HG03575 (cell line): ENCODE measurements around the gene RNF123.

Source experiments
- ATAC-seq: cut with Tn5 transposase; IDR thresholded peaks from one replicate; pipeline ENCODE4 v1.9.1; 2021; ENCODE audit not compliant: unreplicated experiment, insufficient number of reproducible peaks, low FRiP score; ENCODE audit errors: extremely low read depth

The RNF123 gene

DNA sequence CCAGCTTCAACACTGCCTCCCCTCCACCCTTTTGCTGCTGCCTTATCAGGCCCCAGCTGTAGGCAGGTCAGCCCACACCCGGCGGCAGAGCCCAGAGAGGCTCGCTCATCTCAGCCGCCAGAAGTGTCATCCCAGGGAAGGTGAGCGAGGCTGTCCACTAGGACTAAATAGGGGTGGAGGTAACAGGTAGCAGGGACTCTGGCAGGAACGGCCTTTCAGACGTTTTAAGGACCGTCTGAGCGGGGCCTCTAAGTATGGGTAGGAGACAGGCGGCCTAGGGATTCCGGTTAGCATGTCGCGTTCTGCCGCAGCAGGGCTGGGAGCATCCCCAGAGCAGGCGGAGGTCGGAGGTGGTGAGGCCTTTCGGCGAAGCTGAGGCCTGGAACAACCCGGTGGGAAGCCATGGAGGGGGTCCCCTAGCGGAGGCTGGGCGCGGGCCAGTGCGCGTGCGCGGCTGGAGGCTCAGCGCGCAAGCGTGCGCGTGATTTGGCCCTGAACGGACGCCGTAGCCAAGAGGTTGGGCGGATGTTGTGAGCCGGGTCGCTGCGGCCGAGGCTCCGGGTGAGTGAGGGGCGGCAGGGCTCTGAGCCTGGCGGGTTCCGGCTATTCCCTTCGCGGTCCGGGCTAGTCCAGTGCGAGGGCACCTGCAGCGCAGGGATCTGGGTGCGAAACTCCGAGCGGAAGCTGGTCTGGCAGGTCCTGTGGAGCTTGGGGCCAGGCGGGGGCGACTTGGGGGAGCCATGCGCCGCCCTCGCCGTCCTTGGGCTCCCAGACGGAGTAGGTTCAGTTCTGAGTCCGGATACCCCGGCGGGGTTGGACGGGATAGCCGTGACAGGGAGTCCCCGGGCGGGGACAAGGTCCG lies at the start of gene RNF123, which contains the start of gene MST1:
RNF123 (plus strand) TSS at position 512 of the 862 bp plus-strand sequence. CDS start 1,609 bp downstream, outside the sequence.
MST1 (minus strand) TSS at position 429 of the 862 bp plus-strand sequence. CDS start 783 bp downstream, outside the sequence.
- ATAC-seq: no peak

DNA sequence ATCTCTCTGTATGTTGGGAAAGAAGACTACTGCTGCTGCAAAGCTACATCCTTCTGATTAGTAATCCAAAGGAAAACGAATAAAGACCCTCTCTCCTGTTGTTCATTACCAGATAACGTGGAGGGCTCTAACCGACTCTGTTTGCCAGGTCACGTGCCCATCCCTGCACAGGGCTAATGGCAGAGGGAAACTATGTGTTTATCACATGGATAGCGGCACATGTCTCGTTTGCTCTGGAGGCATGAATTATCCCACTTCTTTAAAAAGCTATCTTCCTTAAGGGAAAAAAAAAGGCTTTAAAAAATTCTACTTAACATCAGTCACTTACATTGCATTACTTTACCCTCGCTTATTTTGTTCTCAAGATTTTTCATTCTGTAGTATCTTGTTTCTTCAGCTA lies 48.1 kb upstream of the RNF123 start:
- no peak for ATAC-seq

DNA sequence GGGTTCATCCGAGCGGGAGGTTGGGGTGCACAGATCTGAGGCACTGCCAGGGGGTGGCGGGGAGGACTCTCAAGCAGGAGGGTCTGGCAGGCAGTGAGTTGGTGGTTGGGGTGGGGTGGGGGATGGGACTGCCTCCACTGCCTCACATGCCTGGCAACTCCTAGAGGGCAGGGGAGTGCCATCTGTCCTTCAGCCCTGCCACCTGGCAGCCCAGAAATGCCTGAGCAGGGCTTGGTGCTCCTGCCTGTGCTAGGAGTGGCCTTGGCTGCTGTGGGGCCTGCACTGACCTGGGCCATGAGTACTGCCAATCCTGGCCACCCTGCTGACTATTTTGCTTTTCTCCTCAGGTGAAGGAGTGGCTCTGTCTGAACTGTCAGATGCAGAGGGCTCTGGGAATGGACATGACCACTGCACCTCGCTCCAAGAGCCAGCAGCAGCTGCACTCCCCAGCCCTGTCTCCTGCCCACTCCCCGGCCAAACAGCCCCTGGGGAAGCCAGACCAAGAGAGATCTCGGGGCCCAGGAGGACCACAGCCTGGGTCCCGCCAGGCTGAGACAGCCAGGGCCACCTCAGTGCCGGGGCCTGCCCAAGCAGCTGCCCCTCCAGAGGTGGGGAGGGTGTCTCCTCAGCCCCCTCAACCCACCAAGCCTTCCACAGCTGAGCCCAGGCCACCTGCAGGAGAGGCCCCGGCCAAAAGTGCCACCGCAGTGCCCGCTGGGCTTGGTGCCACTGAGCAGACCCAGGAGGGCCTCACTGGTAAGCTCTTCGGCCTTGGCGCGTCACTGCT lies 47.2 kb upstream of the RNF123 start:
- ATAC-seq: no peak

DNA sequence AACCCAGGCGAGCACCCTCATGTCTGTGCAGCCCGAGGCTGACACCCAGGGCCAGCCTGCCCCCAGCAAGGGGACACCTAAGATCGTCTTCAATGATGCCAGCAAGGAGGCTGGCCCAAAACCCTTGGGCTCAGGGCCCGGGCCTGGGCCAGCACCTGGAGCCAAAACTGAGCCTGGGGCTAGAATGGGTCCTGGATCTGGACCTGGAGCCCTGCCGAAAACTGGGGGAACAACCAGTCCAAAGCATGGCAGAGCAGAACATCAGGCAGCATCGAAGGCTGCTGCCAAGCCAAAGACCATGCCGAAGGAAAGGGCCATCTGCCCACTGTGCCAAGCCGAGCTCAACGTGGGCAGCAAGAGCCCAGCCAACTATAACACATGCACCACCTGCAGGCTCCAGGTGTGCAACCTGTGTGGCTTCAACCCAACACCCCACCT lies 46.6 kb upstream of the RNF123 start:
- ATAC-seq: no peak

DNA sequence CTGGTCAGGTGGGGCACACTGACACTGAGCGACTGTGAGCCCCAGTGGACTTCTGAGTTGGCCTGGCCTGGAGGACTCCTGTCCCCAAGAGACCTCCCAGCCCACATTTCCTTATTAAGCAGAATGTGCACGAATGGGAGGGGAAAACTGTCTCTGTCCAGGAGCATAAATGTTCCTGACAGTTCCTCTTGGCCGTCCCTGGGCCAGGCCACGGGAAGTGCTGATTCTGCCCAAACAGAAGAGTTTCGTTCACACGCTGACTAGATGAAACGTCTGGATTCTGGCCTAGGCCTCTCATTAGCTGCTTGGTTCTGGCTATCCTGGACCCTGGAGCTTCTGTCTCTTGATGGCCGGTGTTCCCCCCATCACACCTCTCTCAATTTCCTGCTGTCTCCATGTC lies 44.7 kb upstream of the RNF123 start:
- no peak for ATAC-seq

DNA sequence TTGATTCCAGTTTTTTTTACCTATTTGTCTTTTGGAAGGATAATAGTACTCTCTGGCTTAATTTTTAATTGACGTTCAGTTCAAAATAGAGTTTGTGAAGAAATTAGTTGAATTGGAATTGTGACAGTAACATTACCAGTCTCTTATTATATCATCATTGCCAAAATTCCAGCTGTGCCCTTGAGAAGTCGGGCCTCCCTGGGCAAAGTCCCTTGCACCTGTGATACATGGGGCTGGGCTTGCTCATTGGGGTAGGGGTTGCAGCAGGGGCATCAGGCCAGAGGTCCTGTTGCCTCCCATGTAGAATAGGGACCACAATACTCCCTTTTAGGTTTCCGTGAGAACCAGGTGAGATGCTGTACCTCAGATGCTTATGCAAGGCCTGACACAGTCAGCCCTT lies 43.1 kb upstream of the RNF123 start:
- ATAC-seq: no peak

DNA sequence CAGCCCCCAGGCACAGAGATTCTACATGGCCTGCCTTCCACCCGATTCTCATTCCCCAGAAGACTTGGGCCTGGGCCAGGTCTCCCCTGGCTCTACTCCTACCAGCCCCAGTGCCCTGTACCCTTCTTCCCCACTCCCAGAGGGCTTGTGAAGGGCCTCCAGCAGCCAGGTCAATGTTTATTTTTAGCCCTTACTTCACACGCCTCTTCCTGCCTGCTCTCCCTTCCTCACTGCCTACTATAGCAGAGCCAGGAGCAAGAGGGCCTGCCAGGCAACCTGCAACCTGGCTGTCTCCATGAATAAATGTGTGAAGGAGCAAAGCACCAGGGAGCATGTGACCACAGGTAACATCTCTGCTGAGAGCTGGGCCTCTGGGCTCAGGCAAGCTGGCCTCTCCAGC lies 41.6 kb upstream of the RNF123 start:
- ATAC-seq: no peak

DNA sequence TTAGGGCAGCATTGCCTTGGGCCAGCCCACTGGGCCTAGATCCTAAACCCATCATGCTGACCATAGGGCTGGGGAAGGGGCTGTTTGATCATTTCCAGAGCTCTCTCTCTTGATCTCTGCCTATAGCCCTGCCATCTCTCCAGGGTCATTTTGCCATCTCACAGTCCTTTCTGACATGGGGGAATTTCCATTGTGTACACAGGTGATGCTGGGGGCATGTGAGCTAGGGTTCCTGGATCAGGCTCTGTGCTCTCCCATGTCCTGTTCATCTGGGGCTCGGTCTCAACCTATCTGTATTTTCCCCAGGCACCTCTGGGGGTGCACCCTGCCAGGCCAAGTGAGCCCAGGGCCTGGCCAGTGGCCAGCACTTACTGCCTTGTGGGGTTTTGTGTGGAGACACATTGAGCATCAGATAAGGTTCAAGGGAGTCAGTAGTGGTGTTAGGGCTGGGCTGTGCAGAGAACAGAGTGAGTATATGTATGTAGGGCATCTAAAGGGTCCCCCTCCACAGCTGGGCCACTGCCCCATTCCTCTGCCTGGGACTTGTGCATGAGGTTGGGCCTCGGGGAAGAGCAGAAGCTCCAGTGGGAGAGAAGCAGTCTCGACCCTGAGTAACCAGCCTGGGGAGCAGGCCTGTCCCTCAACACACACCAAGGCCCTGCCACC lies 40.9 kb upstream of the RNF123 start:
- ATAC-seq: no peak

DNA sequence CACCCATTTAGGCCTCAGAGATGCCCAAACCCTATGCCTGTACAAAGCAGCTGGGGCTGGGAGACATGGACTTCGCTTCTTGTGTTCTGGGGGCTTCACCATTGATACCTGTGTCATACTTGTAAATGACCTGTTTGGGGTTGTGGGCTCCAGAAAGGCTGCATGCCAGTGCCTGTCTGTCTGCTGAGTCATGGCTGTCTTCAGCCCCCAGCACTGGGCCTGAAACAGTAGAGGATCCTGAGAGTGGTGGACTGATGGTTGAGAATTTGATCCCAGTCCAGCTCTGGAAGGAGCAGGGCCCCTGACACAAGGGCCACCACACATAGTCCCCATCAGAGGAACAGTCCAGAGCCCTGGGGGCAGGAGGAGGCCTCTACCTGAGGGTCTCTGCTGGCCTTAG lies 39.8 kb upstream of the RNF123 start:
- no peak for ATAC-seq

DNA sequence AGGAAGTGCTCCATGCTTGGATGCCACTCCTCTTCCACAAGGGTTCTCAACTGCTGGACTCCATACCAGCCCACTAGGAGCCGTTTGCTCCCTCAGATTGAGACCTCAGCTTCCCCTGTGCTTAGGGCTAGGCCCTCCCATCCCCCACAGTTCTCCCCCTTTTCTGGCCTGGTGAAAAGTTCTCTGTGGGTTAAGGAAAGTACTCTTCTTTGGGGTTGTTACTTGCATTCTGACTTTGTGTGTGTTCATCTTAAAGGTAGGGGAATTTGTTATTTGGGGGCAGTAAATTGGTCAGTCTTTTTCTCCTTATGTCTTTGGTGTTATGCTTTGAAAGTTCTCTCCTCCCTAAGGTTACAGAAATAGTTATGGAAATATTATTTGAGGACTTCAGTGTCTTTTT lies 39.2 kb upstream of the RNF123 start:
- ATAC-seq: no peak

DNA sequence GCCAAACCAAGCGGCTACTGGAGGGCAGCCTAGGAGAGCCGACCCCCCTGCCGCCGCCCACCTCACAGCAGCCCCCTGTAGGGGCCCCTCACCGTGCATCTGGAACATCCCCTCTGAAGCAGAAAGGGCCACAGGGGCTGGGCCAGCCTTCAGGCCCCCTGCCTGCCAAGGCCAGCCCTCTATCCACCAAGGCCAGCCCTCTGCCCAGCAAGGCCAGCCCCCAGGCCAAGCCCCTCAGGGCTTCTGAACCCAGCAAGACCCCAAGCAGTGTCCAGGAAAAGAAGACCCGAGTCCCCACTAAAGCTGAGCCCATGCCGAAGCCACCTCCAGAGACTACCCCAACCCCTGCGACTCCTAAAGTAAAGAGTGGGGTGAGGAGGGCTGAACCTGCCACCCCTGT lies 38.7 kb upstream of the RNF123 start:
- no peak for ATAC-seq

DNA sequence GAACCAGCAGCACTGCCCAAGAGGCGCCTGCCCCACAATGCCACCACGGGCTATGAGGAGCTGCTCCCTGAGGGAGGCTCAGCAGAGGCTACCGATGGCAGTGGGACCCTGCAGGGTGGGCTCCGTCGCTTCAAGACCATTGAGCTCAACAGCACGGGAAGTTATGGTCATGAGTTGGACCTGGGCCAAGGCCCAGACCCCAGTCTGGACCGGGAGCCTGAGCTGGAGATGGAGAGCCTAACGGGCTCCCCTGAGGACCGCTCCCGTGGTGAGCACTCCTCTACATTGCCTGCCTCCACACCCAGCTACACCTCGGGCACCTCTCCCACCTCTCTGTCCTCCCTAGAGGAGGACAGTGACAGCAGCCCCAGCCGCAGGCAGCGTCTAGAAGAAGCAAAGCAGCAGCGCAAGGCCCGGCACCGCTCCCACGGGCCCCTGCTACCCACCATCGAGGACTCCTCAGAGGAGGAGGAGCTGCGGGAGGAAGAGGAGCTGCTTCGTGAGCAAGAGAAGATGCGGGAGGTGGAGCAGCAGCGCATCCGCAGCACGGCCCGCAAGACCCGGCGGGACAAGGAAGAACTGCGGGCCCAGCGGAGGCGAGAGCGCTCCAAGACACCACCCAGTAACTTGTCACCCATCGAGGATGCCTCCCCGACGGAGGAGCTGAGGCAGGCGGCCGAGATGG lies 37.0 kb upstream of the RNF123 start:
- ATAC-seq: no peak

DNA sequence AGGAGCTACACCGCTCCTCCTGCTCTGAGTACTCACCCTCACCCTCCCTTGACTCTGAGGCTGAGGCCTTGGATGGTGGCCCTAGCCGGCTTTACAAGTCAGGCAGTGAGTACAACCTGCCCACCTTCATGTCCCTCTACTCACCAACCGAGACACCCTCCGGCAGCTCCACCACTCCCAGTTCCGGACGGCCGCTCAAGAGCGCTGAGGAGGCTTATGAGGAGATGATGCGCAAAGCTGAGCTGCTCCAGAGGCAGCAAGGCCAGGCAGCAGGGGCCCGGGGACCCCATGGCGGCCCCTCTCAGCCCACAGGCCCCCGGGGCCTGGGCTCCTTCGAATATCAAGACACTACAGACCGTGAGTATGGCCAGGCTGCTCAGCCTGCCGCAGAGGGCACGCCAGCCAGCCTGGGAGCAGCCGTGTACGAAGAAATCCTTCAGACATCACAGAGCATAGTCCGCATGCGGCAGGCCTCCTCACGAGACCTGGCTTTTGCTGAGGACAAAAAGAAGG lies 36.4 kb upstream of the RNF123 start:
- ATAC-seq: no peak

DNA sequence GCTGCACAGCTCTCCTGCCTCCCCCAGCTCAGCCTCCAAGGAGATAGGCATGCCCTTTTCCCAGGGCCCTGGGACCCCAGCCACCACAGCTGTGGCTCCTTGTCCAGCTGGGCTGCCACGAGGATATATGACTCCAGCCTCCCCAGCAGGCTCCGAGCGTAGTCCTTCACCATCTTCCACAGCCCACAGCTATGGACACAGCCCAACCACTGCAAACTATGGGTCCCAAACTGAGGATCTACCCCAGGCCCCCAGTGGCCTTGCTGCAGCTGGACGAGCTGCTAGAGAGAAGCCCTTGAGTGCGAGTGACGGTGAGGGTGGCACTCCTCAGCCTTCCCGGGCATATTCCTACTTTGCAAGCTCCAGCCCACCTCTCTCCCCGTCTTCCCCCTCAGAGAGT lies 35.7 kb upstream of the RNF123 start:
- no peak for ATAC-seq

DNA sequence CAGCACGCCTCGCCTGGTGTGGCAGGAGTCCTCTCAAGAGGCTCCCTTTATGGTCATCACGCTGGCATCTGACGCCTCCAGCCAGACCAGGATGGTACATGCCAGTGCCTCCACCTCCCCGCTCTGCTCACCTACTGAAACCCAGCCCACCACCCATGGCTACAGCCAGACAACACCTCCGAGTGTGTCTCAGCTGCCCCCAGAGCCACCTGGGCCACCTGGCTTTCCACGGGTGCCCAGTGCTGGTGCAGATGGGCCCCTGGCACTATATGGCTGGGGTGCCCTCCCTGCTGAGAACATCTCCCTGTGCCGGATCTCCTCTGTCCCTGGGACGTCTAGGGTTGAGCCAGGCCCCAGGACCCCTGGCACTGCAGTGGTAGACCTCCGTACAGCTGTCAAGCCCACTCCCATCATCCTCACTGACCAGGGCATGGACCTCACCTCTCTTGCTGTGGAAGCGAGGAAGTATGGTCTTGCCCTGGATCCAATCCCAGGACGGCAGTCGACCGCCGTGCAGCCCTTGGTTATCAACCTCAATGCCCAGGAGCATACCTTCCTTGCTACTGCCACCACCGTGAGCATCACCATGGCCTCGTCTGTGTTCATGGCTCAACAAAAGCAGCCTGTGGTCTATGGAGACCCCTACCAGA lies 35.1 kb upstream of the RNF123 start:
- ATAC-seq: no peak

DNA sequence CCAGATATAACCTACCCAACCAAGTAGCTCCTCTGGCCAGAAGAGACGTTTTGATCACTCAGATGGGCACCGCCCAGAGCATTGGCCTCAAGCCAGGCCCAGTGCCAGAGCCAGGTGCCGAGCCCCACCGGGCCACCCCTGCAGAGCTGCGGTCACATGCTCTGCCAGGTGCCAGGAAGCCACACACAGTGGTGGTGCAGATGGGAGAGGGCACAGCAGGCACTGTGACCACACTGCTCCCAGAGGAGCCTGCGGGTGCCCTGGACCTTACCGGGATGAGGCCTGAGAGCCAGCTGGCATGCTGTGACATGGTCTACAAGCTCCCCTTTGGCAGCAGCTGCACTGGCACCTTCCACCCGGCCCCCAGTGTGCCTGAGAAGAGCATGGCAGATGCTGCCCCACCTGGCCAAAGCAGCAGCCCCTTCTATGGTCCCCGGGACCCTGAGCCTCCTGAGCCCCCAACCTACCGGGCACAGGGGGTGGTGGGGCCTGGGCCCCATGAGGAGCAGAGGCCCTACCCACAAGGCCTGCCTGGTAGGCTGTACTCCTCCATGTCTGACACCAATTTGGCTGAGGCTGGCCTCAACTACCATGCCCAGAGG lies 34.3 kb upstream of the RNF123 start:
- ATAC-seq: no peak

DNA sequence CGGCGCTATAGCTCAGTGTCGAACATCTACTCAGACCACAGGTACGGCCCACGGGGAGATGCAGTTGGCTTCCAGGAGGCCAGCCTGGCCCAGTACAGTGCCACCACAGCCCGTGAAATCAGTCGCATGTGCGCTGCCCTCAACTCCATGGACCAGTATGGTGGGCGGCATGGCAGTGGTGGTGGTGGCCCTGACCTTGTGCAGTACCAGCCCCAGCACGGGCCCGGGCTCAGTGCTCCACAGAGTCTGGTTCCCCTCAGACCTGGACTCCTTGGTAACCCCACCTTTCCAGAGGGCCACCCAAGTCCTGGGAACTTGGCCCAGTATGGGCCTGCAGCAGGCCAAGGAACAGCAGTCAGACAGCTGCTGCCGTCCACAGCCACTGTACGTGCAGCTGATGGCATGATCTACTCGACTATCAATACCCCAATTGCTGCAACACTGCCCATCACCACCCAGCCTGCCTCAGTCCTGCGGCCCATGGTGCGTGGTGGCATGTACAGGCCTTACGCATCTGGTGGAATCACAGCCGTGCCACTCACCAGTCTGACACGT lies 33.5 kb upstream of the RNF123 start:
- no peak for ATAC-seq
